HEK293 (cell line): ENCODE data around the gene CIP2A.

Source experiments
- CTCF ChIA-PET: fragments of 350-600 bp; formaldehyde crosslinking; extraction: SDS; loops from one replicate; lab custom pipeline; 2021; ENCODE audit warnings: antibody characterized with exemption; lab: Yijun Ruan, JAX
- POLR2A ChIA-PET: fragments of 300-600 bp; formaldehyde crosslinking; extraction: SDS; loops from one replicate; lab custom pipeline; 2020; ENCODE audit warnings: antibody characterized with exemption, inconsistent platforms; lab: Yijun Ruan, JAX
- H3K27ac ChIP-seq: fragments of 200-500 bp; sonication (Bioruptor generic); 2 replicates; pipeline ENCODE4 v1.5.1; 2014; ENCODE audit warnings: low read depth, low read length, control low read depth, inconsistent platforms; ENCODE audit errors: extremely low read depth
- H3K36me3 ChIP-seq, 2 experiments: fragments of 200-500 bp in 1 of 2; sonication (Bioruptor generic) in 1 of 2; 1 replicate in 1 of 2; 2 replicates in 1 of 2; pipeline ENCODE4 v1.5.1; 2014 to 2017; ENCODE audit warnings: inconsistent platforms in 2 of 2, low read length in 2 of 2; ENCODE audit not compliant: control insufficient read depth in 2 of 2, insufficient read depth in 1 of 2
- H3K4me1 ChIP-seq: fragments of 200-500 bp; sonication (Bioruptor generic); 2 replicates; pipeline ENCODE4 v1.5.1; 2014; ENCODE audit warnings: mild to moderate bottlenecking, low read length, inconsistent platforms; ENCODE audit not compliant: control insufficient read depth, insufficient read depth
- H3K4me3 ChIP-seq: 2 replicates; pipeline ENCODE4 v1.5.1; 2011; ENCODE audit warnings: low read depth, mild to moderate bottlenecking, control low read depth, low read length, moderate library complexity
- H3K9me3 ChIP-seq: fragments of 200-500 bp; sonication (Bioruptor generic); 2 replicates; pipeline ENCODE4 v1.5.1; 2014; ENCODE audit warnings: low read depth, low read length, inconsistent platforms; ENCODE audit not compliant: control insufficient read depth, insufficient read depth
- FEZF1 ChIP-seq: fragments of 450-650 bp; formaldehyde crosslinking; IDR thresholded peaks from 2 replicates; pipeline ENCODE4 v1.5.1; 2016; ENCODE audit warnings: missing biosample characterization, missing genetic modification characterization
- OVOL3 ChIP-seq: fragments of 450-650 bp; formaldehyde crosslinking; IDR thresholded peaks from 2 replicates; pipeline ENCODE4 v1.5.1; 2016; ENCODE audit warnings: missing biosample characterization, missing genetic modification characterization
- WT1 ChIP-seq: fragments of 450-650 bp; formaldehyde crosslinking; IDR thresholded peaks from 2 replicates; pipeline ENCODE4 v1.5.1; 2016; ENCODE audit warnings: missing biosample characterization, missing genetic modification characterization
- ZBTB26 ChIP-seq: fragments of 450-650 bp; formaldehyde crosslinking; optimal IDR thresholded peaks from 2 replicates; pipeline ENCODE3; 2016; ENCODE audit warnings: missing biosample characterization, mild to moderate bottlenecking, missing genetic modification characterization
- ZBTB49 ChIP-seq: fragments of 450-650 bp; formaldehyde crosslinking; IDR thresholded peaks from 2 replicates; pipeline ENCODE4 v1.5.1; 2016; ENCODE audit warnings: missing biosample characterization, missing genetic modification characterization, low read depth
- ZFHX2 ChIP-seq: fragments of 450-650 bp; formaldehyde crosslinking; conservative IDR thresholded peaks from 2 replicates; pipeline ENCODE4 v1.5.1; 2016; ENCODE audit warnings: missing biosample characterization, missing genetic modification characterization
- ZNF157 ChIP-seq: fragments of 450-650 bp; formaldehyde crosslinking; IDR thresholded peaks from 2 replicates; pipeline ENCODE4 v1.5.1; 2016; ENCODE audit warnings: missing biosample characterization, missing genetic modification characterization
- ZNF18 ChIP-seq: fragments of 450-650 bp; formaldehyde crosslinking; IDR thresholded peaks from 2 replicates; pipeline ENCODE4 v1.5.1; 2016; ENCODE audit warnings: missing biosample characterization, missing genetic modification characterization
- ZNF23 ChIP-seq: fragments of 450-650 bp; formaldehyde crosslinking; IDR thresholded peaks from 2 replicates; pipeline ENCODE4 v1.5.1; 2016; ENCODE audit warnings: missing biosample characterization, missing genetic modification characterization, borderline replicate concordance
- ZNF239 ChIP-seq: fragments of 450-650 bp; formaldehyde crosslinking; IDR thresholded peaks from 2 replicates; pipeline ENCODE4 v1.5.1; 2016; ENCODE audit warnings: missing biosample characterization, missing genetic modification characterization
- ZNF302 ChIP-seq: fragments of 450-650 bp; formaldehyde crosslinking; IDR thresholded peaks from 2 replicates; pipeline ENCODE4 v1.5.1; 2016; ENCODE audit warnings: missing biosample characterization, missing genetic modification characterization, low read depth
- ZNF37A ChIP-seq: fragments of 450-650 bp; IDR thresholded peaks from 2 replicates; pipeline ENCODE4 v1.5.1; 2018; ENCODE audit warnings: missing biosample characterization, missing genetic modification characterization
- ZNF48 ChIP-seq: fragments of 450-650 bp; formaldehyde crosslinking; IDR thresholded peaks from 2 replicates; pipeline ENCODE4 v1.5.1; 2016; ENCODE audit warnings: missing biosample characterization, missing genetic modification characterization
- ZNF501 ChIP-seq: fragments of 450-650 bp; formaldehyde crosslinking; IDR thresholded peaks from 2 replicates; pipeline ENCODE4 v1.5.1; 2016; ENCODE audit warnings: missing biosample characterization, missing genetic modification characterization
- ZNF518A ChIP-seq: fragments of 450-650 bp; formaldehyde crosslinking; conservative IDR thresholded peaks from 2 replicates; pipeline ENCODE4 v1.5.1; 2016; ENCODE audit warnings: low read depth, missing biosample characterization, missing genetic modification characterization
- ZNF555 ChIP-seq: fragments of 450-650 bp; formaldehyde crosslinking; conservative IDR thresholded peaks from 2 replicates; pipeline ENCODE4 v1.5.1; 2017; ENCODE audit warnings: missing biosample characterization, mild to moderate bottlenecking, missing genetic modification characterization, inconsistent platforms
- ZNF561 ChIP-seq: fragments of 450-650 bp; IDR thresholded peaks from 2 replicates; pipeline ENCODE4 v1.5.1; 2018; ENCODE audit warnings: missing biosample characterization, missing genetic modification characterization, borderline replicate concordance
- ZNF596 ChIP-seq: fragments of 450-650 bp; IDR thresholded peaks from 2 replicates; pipeline ENCODE4 v1.5.0; 2018; ENCODE audit warnings: missing biosample characterization, mild to moderate bottlenecking, missing genetic modification characterization, moderate library complexity
- ZNF624 ChIP-seq: fragments of 450-650 bp; formaldehyde crosslinking; IDR thresholded peaks from 2 replicates; pipeline ENCODE4 v1.5.1; 2017; ENCODE audit warnings: missing biosample characterization, missing genetic modification characterization
- ZNF658 ChIP-seq: fragments of 450-650 bp; formaldehyde crosslinking; IDR thresholded peaks from 2 replicates; pipeline ENCODE4; 2016; ENCODE audit warnings: missing biosample characterization, missing genetic modification characterization
- ZNF692 ChIP-seq: fragments of 450-650 bp; formaldehyde crosslinking; IDR thresholded peaks from 2 replicates; pipeline ENCODE4 v1.5.1; 2016; ENCODE audit warnings: missing biosample characterization, missing genetic modification characterization

Gene CIP2A

GRCh38 chr3:108564564-108564963 is 24.7 kb downstream of the CIP2A start:
- H3K36me3 ChIP-seq: peaks cover 4 to 68% of the 10 kb centered on the region in 2 experiments
- H3K27ac ChIP-seq: no peak overlapping the region
- ChIA-PET CTCF (interaction anchor here (0.7 kb wide), 2 partner anchors 16 to 584 kb away, joined by 3 to 4 read pairs; no protein-coding TSS in a partner anchor), POLR2A (no interaction called here)
- no peak overlapping the region for H3K4me3 ChIP-seq
- H3K4me1 ChIP-seq: no peaks in the 10 kb centered on the region
- TF ChIP-seq ZNF555 (tag by site-specific recombination): no peak
- no peak for TF ChIP-seq ZNF658 (tag by site-specific recombination)
- TF ChIP-seq FEZF1 (tag by site-specific recombination): 0 out of 2 replicates have a peak, but pooled peaks have one; percentile 10
- TF ChIP-seq ZNF624: no peak
- no peaks in the 10 kb centered on the region for H3K9me3 ChIP-seq

GRCh38 chr3:108562565-108562964 is 26.7 kb downstream of the CIP2A start:
- CTCF ChIA-PET: no interaction called here
- POLR2A ChIA-PET: no interaction called here
- no peaks in the 10 kb centered on the region for H3K4me1 ChIP-seq
- TF ChIP-seq ZNF518A (no peak), ZNF624 (no peak), ZNF23 (no peak), OVOL3 (tag by site-specific recombination) (no peak), ZNF561 (tag by site-specific recombination) (no peak), WT1 (tag by site-specific recombination) (no peak), ZBTB26 (tag by site-specific recombination) (no peak), ZNF692 (tag by site-specific recombination) (no peak), ZNF302 (tag by site-specific recombination) (no peak)
- H3K36me3 ChIP-seq: peaks cover 4 to 71% of the 10 kb centered on the region in 2 experiments
- H3K9me3 ChIP-seq: no peaks in the 10 kb centered on the region
- H3K27ac ChIP-seq: no peak overlapping the region
- no peak overlapping the region for H3K4me3 ChIP-seq

- CTCF ChIA-PET: no interaction called here
- Histone ChIP-seq H3K9me3 (no peaks in the 10 kb centered on the region), H3K4me3 (no peak overlapping the region), H3K27ac (no peak overlapping the region), H3K36me3 (peaks cover 20 to 72% of the 10 kb centered on the region in 2 experiments), H3K4me1 (no peaks in the 10 kb centered on the region)
- POLR2A ChIA-PET: no interaction called here
- TF ChIP-seq ZNF239 (tag by site-specific recombination) (no peak), ZNF48 (tag by site-specific recombination) (no peak), ZNF501 (tag by site-specific recombination) (no peak), ZNF157 (tag by site-specific recombination) (no peak), ZNF18 (no peak), ZBTB49 (tag by site-specific recombination) (no peak), ZFHX2 (no peak), ZNF596 (tag by site-specific recombination) (no peak), ZNF37A (tag by site-specific recombination) (no peak)
Observed at GRCh38 chr3:108555966-108556581, 33.2 kb downstream of the CIP2A start.
